Raji (cell line): ENCODE results near the gene ROBO1.

Experiments used
- POLR2A ChIP-seq: IDR thresholded peaks from 2 replicates; pipeline ENCODE4 v1.6.1; 2011; ENCODE audit warnings: low read depth, low read length, control low read depth; ENCODE audit not compliant: insufficient read depth

Gene ROBO1

DNA sequence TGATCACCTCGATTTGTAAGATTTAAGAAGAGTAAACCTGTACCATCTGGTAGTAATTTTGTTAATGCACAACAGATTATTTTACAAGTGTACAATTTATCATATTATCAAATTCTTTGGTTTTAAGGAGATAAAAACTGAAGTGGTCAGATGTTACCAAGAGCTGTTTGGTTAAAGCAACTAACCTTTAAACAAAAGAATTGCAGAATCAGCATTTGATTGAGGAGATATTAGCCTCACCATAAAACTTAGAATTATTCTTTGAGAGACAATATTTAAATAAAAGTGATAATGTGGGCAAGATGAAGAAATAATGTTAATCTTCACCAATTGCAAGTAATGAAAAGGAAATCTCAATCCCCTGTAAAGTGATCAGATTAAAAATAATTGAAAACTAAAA lies 1034.9 kb downstream of the ROBO1 start:
- TF ChIP-seq POLR2A, result no peak

DNA sequence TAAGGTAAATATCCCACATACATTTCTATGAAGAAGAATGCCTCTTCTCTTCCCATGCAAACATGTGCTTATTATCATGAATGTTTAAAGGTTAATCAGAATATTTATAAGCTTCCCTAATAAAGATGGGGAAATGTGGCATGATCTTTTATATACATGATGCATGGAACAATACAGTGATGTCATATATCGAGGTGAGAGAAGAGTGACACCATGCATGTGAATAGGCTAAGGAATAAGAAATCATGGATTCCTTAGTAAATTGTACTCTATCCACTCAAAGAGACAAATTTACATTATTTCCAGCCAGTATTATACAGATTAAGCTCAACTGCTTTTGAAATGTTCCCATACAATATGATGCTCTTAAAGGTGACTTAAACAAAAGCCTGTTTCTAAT lies 1035.3 kb downstream of the ROBO1 start:
- no peak for TF ChIP-seq POLR2A

- TF ChIP-seq POLR2A, result no peak
Measured at GRCh38 chr3:78729946-78730345, 1037.9 kb downstream of the ROBO1 start.

- no peak for TF ChIP-seq POLR2A
Measured at GRCh38 chr3:78728406-78729145, 1039.2 kb downstream of the ROBO1 start.

DNA sequence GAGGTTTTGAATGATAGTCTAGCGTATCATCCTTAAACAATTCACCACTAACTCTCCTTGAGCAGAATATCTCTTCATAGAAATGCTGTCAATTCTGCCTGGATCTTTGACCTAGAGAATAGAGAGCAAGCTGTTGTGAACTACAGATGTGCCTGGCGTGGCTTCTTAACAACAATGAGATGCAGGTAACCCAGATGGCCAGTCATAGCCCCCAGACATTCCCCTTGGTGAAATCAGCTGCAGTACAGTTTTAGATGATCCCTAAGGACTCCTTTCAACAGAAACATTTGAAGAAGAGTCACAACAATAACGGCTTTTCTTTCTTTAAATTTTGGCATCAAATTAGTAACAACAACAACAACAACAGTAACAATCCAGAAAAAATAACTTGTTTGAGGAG lies 1041.3 kb downstream of the ROBO1 start:
- no peak for TF ChIP-seq POLR2A

DNA sequence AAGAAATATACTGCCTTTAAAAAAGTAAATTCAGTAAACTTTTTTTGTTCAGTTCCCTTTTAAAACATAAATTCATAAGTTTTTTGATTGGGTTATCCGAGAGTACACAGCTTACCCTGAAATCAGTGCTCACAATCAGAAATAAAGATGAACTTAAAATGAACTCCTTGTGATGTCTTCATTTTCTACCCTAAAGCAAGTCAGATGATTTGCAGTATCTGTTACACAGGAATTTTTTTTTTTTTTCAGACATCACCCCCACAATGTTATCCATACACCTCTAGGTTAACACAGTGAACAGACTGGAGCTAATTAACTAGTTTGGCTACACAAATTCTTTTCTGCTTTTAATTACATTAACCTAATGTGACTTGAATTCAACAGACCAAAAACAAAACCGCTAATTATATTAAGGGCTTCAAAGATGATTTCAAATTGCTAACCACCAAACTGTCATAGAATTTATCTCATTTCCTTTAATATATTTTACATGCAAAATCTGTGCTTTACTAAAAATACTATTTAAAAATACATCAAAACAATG lies 1042.0 kb downstream of the ROBO1 start:
- TF ChIP-seq POLR2A, result no peak

- TF ChIP-seq POLR2A, result no peak
Measured at GRCh38 chr3:78724859-78725258, 1042.9 kb downstream of the ROBO1 start.

GRCh38 chr3:78721771-78722543 lies 1045.8 kb downstream of the ROBO1 start:
- TF ChIP-seq POLR2A, result no peak

GRCh38 chr3:78718707-78719106 lies 1049.1 kb downstream of the ROBO1 start:
- TF ChIP-seq POLR2A, result no peak

GRCh38 chr3:78717041-78717440 lies 1050.8 kb downstream of the ROBO1 start:
- TF ChIP-seq POLR2A, result no peak

GRCh38 chr3:78712941-78713340 lies 1054.9 kb downstream of the ROBO1 start:
- TF ChIP-seq POLR2A, result no peak

GRCh38 chr3:78712270-78712669 lies 1055.5 kb downstream of the ROBO1 start:
- no peak for TF ChIP-seq POLR2A

GRCh38 chr3:78708565-78709073 lies 1059.2 kb downstream of the ROBO1 start:
- TF ChIP-seq POLR2A, result no peak

DNA sequence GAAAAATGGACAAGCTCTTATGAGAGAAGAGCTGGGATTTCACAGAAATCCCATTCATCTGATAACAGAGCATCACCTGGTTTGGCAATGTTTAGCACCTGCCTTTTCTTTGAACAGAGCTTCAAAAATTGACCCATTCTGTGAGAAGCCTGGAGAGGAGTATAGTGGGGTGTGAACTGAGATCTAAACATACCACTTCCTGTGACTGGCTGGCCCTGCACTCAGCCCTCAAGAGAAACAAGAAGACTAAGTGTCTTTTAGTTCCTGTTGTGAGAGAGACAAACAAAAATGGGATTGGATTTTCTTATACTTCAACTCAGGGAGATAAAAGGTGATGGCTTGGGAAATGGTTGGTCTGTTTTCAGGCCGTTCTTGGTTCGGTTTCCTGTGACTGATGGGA lies 1060.2 kb downstream of the ROBO1 start:
- TF ChIP-seq POLR2A, result no peak

- no peak for TF ChIP-seq POLR2A
Measured at GRCh38 chr3:78706906-78707523, 1060.8 kb downstream of the ROBO1 start.
